Mammary epithelial cell (primary cell): ENCODE data around the gene RNF41.

Source experiments
- CTCF ChIP-seq, 2 donors: IDR thresholded peaks in 1 of 2; conservative IDR thresholded peaks in 1 of 2; 2 replicates each; pipeline ENCODE4 v1.5.1; 2011 to 2012; ENCODE audit warnings: inconsistent platforms in 2 of 2, low read length in 2 of 2, mild to moderate bottlenecking in 2 of 2, control low read depth in 1 of 2, low read depth in 1 of 2; ENCODE audit not compliant: insufficient read depth in 1 of 2; ENCODE audit errors: extremely low read depth in 1 of 2
- EZH2 ChIP-seq: IDR thresholded peaks from 2 replicates; pipeline ENCODE4 v1.6.1; 2012; ENCODE audit warnings: low read length, inconsistent platforms, borderline replicate concordance

GRCh38 chr12:56206452-56207166 lies 15.1 kb downstream of the RNF41 start:
- TF ChIP-seq CTCF (conservative IDR thresholded peaks at IDR 0.05 in 1 of 2, IDR thresholded peaks at IDR 0.05 in 1 of 2; ENCODE audit: extremely low read depth in 1 of 2, insufficient read depth in 1 of 2, low read depth in 1 of 2, low read length in 2 of 2) (peak; percentile 71), EZH2 (no peak)
